CD1c-positive myeloid dendritic cell (primary cell): Measurements from ENCODE around the gene PTRHD1.

ENCODE experiments used
- DNase-seq: peaks from one replicate; pipeline ENCODE4 v3.0.0-alpha.2; 2016; ENCODE audit errors: extremely low spot score

Gene PTRHD1

DNA sequence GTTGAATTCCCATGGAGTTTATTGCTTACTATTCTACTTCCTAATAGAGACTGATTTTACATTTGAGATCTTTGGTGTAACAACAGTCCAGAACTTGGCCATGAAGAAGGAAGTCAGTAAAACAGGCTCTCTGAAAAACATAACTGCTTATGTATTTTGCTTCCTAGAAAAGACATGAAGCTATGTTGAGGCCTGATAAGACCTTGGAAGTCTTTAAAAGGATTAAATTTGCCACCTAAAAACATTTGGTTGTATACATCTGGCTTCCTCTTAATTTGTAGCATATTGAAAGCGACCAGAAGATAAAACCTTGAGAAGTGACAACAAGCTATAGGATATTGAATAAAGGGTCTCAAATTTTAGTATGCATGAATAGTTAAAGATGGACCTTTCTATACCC, 36.4 kb downstream of the PTRHD1 start:
- DNase-seq = no peak

- no peak for DNase-seq
Observed at GRCh38 chr2:24754985-24755705, 38.0 kb downstream of the PTRHD1 start.

GRCh38 chr2:24749069-24749691, 44.0 kb downstream of the PTRHD1 start:
- no peak for DNase-seq

DNA sequence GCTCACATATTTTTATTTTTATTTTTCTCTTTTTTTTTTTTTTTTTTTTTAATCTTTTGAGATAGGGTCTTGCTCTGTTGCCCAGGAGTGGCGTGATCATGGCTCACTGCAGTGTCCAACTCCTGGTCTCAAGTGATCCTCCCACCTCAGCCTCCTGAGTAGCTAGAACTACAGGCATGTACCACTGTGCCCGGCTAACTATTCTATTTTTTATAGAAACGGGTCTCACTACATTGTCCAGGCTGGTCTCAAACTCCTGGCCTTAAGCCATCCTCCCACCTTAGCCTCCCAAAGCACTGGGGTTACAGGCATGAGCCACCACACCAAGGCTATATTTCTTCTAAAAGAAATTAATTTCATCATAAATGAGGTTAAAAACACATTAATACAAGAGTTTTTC, 45.9 kb downstream of the PTRHD1 start:
- DNase-seq = no peak

- DNase-seq = no peak
Observed at GRCh38 chr2:24745825-24746224, 47.4 kb downstream of the PTRHD1 start.

- DNase-seq = no peak
Observed at GRCh38 chr2:24744356-24744755, 48.8 kb downstream of the PTRHD1 start.

DNA sequence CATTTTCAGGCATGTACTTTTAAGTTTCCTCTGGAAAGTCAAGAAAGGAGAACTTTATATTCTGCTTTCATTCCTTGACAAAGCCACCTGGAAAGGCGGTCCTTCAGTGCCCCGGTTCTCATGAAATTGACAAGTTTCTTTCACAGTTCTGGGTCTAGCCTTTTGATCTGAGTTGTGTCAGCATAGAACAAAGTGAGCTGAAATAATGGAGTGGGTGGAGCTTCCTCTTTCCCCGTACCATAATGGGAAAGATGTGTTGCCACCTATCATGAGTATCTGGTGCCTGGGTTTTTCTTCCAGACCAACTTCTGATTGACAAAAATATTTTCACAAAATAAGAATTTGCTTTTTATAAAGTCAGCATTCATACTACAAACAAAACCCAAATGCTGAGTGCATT, 49.3 kb downstream of the PTRHD1 start:
- DNase-seq = peak; percentile 51

DNA sequence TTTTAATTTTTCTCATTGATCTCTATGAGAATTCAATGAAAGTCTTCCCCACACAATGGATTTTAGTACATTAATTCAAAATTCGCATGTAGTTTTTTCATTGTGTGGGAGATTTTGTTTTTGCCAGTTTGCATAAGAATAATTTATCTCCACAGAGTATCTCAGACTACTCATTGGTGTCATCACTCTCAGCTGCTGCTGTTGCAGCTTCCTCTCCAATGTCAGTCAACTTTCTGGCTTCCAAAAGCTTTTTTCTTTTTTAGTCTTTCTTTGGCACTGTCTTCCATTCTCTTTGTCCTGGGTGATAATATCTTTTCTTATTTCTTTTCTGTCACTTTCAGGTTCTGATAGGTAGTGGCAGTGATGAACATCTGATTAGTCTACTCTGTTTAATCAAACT, 50.5 kb downstream of the PTRHD1 start:
- no peak for DNase-seq

DNA sequence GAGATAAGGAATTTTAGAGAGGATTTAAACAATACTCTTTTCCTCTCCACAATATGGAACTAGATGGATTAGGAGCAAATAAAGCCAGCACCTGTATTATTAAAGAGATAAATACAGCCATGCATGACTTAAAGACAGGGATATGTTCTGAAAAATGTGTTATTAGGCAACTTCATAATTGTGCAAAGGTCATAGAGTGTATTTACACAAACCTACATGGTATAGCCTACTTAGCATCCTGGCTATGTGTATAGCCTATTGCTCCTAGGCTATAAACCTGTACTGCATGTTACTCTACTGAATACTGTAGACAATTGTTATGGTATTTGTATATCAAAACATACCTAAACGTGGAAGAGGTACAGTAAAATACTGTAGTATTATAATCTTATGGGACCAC, 53.0 kb downstream of the PTRHD1 start:
- DNase-seq = no peak
